GM12878 (cell line): ENCODE results near the gene MAP2K7. TPM values are rescaled to one million over a fixed set of nuclear protein-coding genes. Genes with fewer than 3 reads are reported as not detected.

Source experiments
- ATAC-seq: fragments of 200-7000 bp; cut with Tn5 transposase; 3 replicates; pipeline ENCODE4 v1.9.1; 2020; ENCODE audit warnings: mild to moderate bottlenecking, moderate library complexity
- BruUV-seq: library from RNA; stranded (reverse); fragments of 400-500 nt; replicated peaks from 2 replicates; lab custom pipeline; 2021; lab: Mats Ljungman, UMichigan
- CTCF ChIA-PET: fragments of 300-600 bp; sonication (Branson Sonifier 250); formaldehyde crosslinking; extraction: SDS; loops from one replicate; lab custom pipeline; 2021; ENCODE audit warnings: inconsistent platforms; lab: Yijun Ruan, JAX
- POLR2A ChIA-PET: fragments of 350-600 bp; formaldehyde crosslinking; extraction: SDS; loops from one replicate; lab custom pipeline; 2021; ENCODE audit warnings: inconsistent platforms; lab: Charles Lee
- RAD21 ChIA-PET: fragments of 300-600 bp; sonication (Branson Sonifier 250); formaldehyde crosslinking; loops from one replicate; lab custom pipeline; 2023; ENCODE audit warnings: antibody characterized with exemption; ENCODE audit not compliant: unreplicated experiment; lab: Charles Lee
- SMC1A ChIA-PET: fragments of 300-600 bp; sonication (Branson Sonifier 250); formaldehyde crosslinking; loops from one replicate; lab custom pipeline; 2023; ENCODE audit not compliant: unreplicated experiment, uncharacterized antibody; lab: Charles Lee
- DNase-seq: peaks from one replicate; pipeline ENCODE4 v3.0.0-alpha.2; 2011; ENCODE audit warnings: low read depth, low spot score
- FAIRE-seq: peaks from 3 replicates; lab custom pipeline; 2011; peaks lifted over from hg19 to GRCh38; lab: Jason Lieb, UNC
- H2AFZ ChIP-seq: 2 replicates; pipeline ENCODE4 v1.6.0; 2011; ENCODE audit warnings: low read depth, low read length, control low read depth; ENCODE audit not compliant: control insufficient read depth
- H3K27ac ChIP-seq: 2 replicates; pipeline ENCODE4 v1.5.1; 2011; ENCODE audit warnings: control low read depth; ENCODE audit not compliant: control insufficient read depth, insufficient read depth
- H3K27me3 ChIP-seq, 2 experiments: replicated peaks in 1 of 2; 2 replicates each; pipeline versions ENCODE4 v1.6.0 to v1.6.1; 2011; ENCODE audit warnings: low read length in 1 of 2; ENCODE audit not compliant: control insufficient read depth in 2 of 2, insufficient read depth in 2 of 2
- H3K36me3 ChIP-seq, 2 experiments: 2 replicates each; pipeline ENCODE4 v1.5.1; 2011; ENCODE audit warnings: low read length in 1 of 2; ENCODE audit not compliant: control insufficient read depth in 2 of 2, insufficient read depth in 2 of 2
- H3K4me1 ChIP-seq: 2 replicates; pipeline ENCODE4 v1.6.1; 2011; ENCODE audit warnings: mild to moderate bottlenecking, low read length, moderate library complexity, mixed read lengths; ENCODE audit not compliant: control insufficient read depth, insufficient read depth
- H3K4me2 ChIP-seq: 2 replicates; pipeline ENCODE4 v1.6.0; 2011; ENCODE audit warnings: control low read depth; ENCODE audit not compliant: control insufficient read depth, insufficient read depth
- H3K4me3 ChIP-seq: fragments of 200-600 bp; sonication (generic); 2 replicates; pipeline ENCODE4 v1.5.1; 2016
- H3K79me2 ChIP-seq: 2 replicates; pipeline ENCODE4 v1.6.0; 2011; ENCODE audit warnings: low read length; ENCODE audit not compliant: control insufficient read depth, insufficient read depth
- H3K9ac ChIP-seq: 2 replicates; pipeline ENCODE4 v1.8.0; 2011; ENCODE audit warnings: low read length, control low read depth, mixed read lengths; ENCODE audit not compliant: control insufficient read depth, insufficient read depth
- H3K9me3 ChIP-seq: replicated peaks from 3 replicates; pipeline ENCODE4 v1.5.1; 2011; ENCODE audit warnings: mild to moderate bottlenecking, low read length; ENCODE audit not compliant: control insufficient read depth, insufficient read depth
- H4K20me1 ChIP-seq: 2 replicates; pipeline ENCODE4 v1.6.0; 2011; ENCODE audit not compliant: control insufficient read depth, insufficient read depth
- CHD2 ChIP-seq: IDR thresholded peaks from 2 replicates; pipeline ENCODE4 v1.6.1; 2011; ENCODE audit warnings: low read depth, low read length, improper control_type of control experiment, borderline replicate concordance
- FOXK2 ChIP-seq: fragments of 450-650 bp; IDR thresholded peaks from 2 replicates; pipeline ENCODE4 v1.6.1; 2017; ENCODE audit warnings: mild to moderate bottlenecking, moderate library complexity
- GABPA ChIP-seq: IDR thresholded peaks from 2 replicates; pipeline ENCODE4 v1.6.1; 2014; ENCODE audit warnings: antibody characterized with exemption, low read depth, mild to moderate bottlenecking, inconsistent platforms
- JUND ChIP-seq: IDR thresholded peaks from 2 replicates; pipeline ENCODE4 v1.6.1; 2012; ENCODE audit warnings: low read depth, mild to moderate bottlenecking, low read length, improper control_type of control experiment, moderate library complexity
- KDM1A ChIP-seq: fragments of 200-600 bp; sonication (generic); IDR thresholded peaks from 2 replicates; pipeline ENCODE4 v1.6.1; 2016; ENCODE audit warnings: borderline replicate concordance
- LARP7 ChIP-seq: fragments of 450-650 bp; IDR thresholded peaks from 2 replicates; pipeline ENCODE4 v1.6.1; 2017; ENCODE audit warnings: mild to moderate bottlenecking
- PBX3 ChIP-seq: IDR thresholded peaks from 2 replicates; pipeline ENCODE4 v1.6.1; 2011; ENCODE audit warnings: mild to moderate bottlenecking, low read depth, low read length, moderate library complexity; ENCODE audit not compliant: insufficient replicate concordance
- RAD51 ChIP-seq: fragments of 450-650 bp; IDR thresholded peaks from 2 replicates; pipeline ENCODE4 v1.6.1; 2016; ENCODE audit warnings: moderate library complexity, mild to moderate bottlenecking, inconsistent platforms
- SIX5 ChIP-seq: IDR thresholded peaks from 2 replicates; pipeline ENCODE4 v1.6.1; 2011; ENCODE audit warnings: mild to moderate bottlenecking, low read depth, low read length, moderate library complexity; ENCODE audit not compliant: severe bottlenecking
- SPI1 ChIP-seq: IDR thresholded peaks from 2 replicates; pipeline ENCODE4 v1.6.1; 2011; ENCODE audit warnings: low read depth, mild to moderate bottlenecking, low read length, moderate library complexity, borderline replicate concordance; ENCODE audit not compliant: insufficient read depth
- ZZZ3 ChIP-seq: IDR thresholded peaks from 2 replicates; pipeline ENCODE4 v1.6.1; 2011; ENCODE audit warnings: low read depth; ENCODE audit not compliant: control insufficient read depth, insufficient read length
- WGBS: methylation state at CpG from one replicate; pipeline ENCODE4 v1.1.6; 2016; ENCODE audit warnings: low lambda C conversion rate; ENCODE audit not compliant: insufficient replicate concordance, insufficient coverage; ENCODE audit errors: missing lambda C conversion rate; 5-methylcytosine and 5-hydroxymethylcytosine counted together
- in situ Hi-C: fragments of 300-500 bp; cut with MboI; formaldehyde crosslinking; loops from 9 replicates; pipeline ENCODE4 v1.14.3; 2018; ENCODE audit warnings: mixed read lengths
- intact Hi-C: fragments of 100-400 bp; cut with micrococcal nuclease; formaldehyde crosslinking; loops from one replicate; pipeline ENCODE4 v1.14.2; 2022; ENCODE audit not compliant: unreplicated experiment
- polyA plus RNA-seq, 11 experiments: library from polyadenylated mRNA; depleted of rRNA in 4 of 11; unstranded in 6 of 11; stranded (reverse) in 5 of 11; fragments of >200 nt; fragmentation: Nextera tagmentation in 4 of 11; fragmentation: Illumina TruSeq in 1 of 11; extraction: Ambion mirVana in 4 of 11; extraction: Trizol in 1 of 11; gene quantifications; 1 replicate in 1 of 11; 2 replicates in 10 of 11; pipeline versions ENCODE4 v1.2.1 to v1.2.3, GENCODE V29; 2011 to 2016; ENCODE audit warnings: inconsistent platforms in 2 of 11, missing spikeins in 2 of 11, low read depth in 1 of 11
- total RNA-seq, 4 experiments: library from RNA; depleted of rRNA in 3 of 4; stranded (reverse); fragments of >200 nt in 3 of 4; fragmentation: Illumina TruSeq in 1 of 4; extraction: Trizol in 1 of 4; gene quantifications; 2 replicates each; pipeline versions ENCODE4 v1.2.1 to v1.2.3, GENCODE V29; 2013 to 2021
- TF ChIP-seq, protein P1 (sequence below): fragments of 450-650 bp; IDR thresholded peaks from 2 replicates; pipeline ENCODE4 v1.6.1; 2018; ENCODE audit warnings: mild to moderate bottlenecking, low read depth, moderate library complexity; ENCODE audit not compliant: partially characterized antibody

The MAP2K7 gene
- total and polyA plus RNA-seq, 10 of the 15 experiments (the other 5 are each of a cell fraction or from before 2014, with no cell fraction given): 0.34 to 32.2 (median 6.7) TPM

DNA sequence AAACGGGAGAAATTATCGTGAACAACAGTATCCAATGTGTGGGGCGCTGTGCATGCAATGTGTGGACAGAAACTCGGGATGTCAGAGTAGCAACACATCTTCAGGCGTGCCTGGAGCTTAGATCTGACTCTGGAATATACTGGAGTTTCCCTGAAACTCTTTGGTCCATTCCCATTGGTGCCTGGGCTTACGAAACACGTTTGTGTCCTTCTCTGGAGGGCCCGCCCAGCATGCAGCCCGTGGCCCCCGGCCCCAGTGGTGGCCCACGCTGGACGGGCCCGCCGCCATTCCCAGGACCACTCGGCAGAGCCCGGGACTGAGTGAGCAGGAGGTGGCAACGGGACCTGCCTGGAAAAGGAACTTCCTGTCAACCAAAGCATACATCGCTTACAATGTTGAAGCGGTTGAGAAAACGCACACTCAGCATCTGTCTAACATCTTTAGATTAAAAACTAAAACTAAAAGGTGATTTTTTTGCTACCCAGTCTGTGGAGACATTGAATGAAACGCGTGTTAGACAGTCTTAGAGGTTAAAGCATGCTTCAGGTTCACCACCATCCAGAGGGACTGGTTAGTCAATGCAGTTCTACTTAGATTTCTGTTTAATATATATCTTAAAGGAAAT lies 59.1 kb downstream of the MAP2K7 start (continued):
- TF ChIP-seq, protein P1, sequence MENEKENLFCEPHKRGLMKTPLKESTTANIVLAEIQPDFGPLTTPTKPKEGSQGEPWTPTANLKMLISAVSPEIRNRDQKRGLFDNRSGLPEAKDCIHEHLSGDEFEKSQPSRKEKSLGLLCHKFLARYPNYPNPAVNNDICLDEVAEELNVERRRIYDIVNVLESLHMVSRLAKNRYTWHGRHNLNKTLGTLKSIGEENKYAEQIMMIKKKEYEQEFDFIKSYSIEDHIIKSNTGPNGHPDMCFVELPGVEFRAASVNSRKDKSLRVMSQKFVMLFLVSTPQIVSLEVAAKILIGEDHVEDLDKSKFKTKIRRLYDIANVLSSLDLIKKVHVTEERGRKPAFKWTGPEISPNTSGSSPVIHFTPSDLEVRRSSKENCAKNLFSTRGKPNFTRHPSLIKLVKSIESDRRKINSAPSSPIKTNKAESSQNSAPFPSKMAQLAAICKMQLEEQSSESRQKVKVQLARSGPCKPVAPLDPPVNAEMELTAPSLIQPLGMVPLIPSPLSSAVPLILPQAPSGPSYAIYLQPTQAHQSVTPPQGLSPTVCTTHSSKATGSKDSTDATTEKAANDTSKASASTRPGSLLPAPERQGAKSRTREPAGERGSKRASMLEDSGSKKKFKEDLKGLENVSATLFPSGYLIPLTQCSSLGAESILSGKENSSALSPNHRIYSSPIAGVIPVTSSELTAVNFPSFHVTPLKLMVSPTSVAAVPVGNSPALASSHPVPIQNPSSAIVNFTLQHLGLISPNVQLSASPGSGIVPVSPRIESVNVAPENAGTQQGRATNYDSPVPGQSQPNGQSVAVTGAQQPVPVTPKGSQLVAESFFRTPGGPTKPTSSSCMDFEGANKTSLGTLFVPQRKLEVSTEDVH: no peak

DNA sequence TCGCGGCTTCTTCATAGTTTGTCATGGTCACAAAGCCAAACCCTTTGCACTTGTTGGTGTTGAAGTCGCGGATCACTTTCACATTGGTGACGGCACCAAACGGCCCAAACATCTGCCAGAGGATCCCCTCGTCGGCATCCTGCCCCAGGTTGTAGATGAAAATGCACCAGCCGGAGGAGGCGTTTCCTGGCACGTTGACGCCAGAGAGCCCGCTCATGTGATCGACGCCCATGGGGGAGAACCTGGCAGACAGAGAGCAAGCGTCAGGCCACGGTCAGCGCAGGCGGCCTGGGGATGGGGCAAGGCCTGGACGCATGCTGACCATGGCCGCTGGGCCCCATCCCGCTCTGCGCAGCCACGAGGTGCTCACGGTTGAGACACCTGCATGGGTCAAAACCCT lies 59.9 kb downstream of the MAP2K7 start:
- no peaks in the 10 kb centered on the region for H3K27me3 ChIP-seq
- H3K9me3 ChIP-seq: no peaks in the 10 kb centered on the region
- H3K27ac ChIP-seq: no peak overlapping the region
- intact Hi-C loops: no loop called here
- ChIA-PET SMC1A (no interaction called here), POLR2A (no interaction called here), RAD21 (no interaction called here), CTCF (no interaction called here)
- WGBS: 97% methylated on average over 25 of the region's 25 CpGs
- no peaks in the 10 kb centered on the region for H4K20me1 ChIP-seq
- no TSS peak for BruUV-seq
- FAIRE-seq: no peak
- H3K79me2 ChIP-seq: no peaks in the 10 kb centered on the region
- H3K4me2 ChIP-seq: no peak overlapping the region
- H3K9ac ChIP-seq: no peak overlapping the region
- DNase-seq: no peak
- H3K36me3 ChIP-seq: peaks cover 28 to 29% of the 10 kb centered on the region in 2 experiments; a peak in 3 of 4 replicates
- ATAC-seq: no peak
- H3K4me3 ChIP-seq: no peak overlapping the region
- H3K4me1 ChIP-seq: no peaks in the 10 kb centered on the region
- in situ Hi-C loops: no loop called here
- no peak for TF ChIP-seq CHD2
- no peak for TF ChIP-seq PBX3
- no peak for TF ChIP-seq ZZZ3
- no peak for TF ChIP-seq JUND
- no peak for TF ChIP-seq RAD51
- no peak for TF ChIP-seq SPI1
- TF ChIP-seq FOXK2: no peak
- TF ChIP-seq SIX5: no peak
- TF ChIP-seq KDM1A: no peak
- no peak for TF ChIP-seq LARP7
- no peak for TF ChIP-seq GABPA
- no peak overlapping the region for H2AFZ ChIP-seq
